Measurements from ENCODE around the gene FLACC1. TPM values are rescaled to one million over a fixed set of nuclear protein-coding genes. Genes with fewer than 3 reads are reported as not detected.

Gene FLACC1
- total and polyA plus RNA-seq, 2 experiments from 2014 or later, result 0.10 to 0.27 TPM

DNA sequence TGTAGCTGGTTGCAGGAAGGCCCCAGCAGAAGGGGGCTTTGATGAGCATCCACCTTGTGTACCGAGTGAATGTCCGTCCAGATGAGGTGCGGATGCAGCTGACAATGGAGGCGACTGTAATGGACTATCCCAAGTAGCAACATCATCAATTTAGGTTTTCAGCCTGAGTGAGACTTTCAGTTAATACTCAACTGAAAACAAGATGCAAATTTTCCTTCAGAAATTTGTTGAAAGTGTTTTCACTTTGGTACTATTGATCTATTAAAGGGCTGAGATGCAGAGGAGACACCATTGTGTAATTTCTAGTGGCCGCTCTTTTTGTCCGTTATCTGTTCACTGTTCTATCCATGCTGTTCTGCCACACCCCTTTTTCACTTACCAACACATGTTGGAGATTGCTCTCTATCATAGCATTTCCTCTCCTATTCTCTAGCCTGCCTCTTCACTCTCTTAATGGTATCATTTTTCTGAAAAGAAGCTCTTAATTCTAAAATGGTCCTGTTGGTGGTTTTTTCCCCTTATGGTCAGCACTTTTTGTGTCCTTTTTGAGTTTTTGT, 108.8 kb downstream of the FLACC1 start:
- no peaks in the 10 kb centered on the region for H3K4me1 Mint-ChIP-seq
- Histone ChIP-seq H3K27me3 (ENCODE audit: insufficient read depth) (no peaks in the 10 kb centered on the region), H3F3A (replicated peaks; ENCODE audit: low read depth) (no peaks in the 10 kb centered on the region), H3K4me3 (no peak overlapping the region), H3K36me3 (ENCODE audit: insufficient read depth) (no peaks in the 10 kb centered on the region), H3K27ac (ENCODE audit: low read depth) (no peak overlapping the region), H3K4me2 (no peak overlapping the region), H3K79me2 (replicated peaks; ENCODE audit: insufficient read depth) (no peaks in the 10 kb centered on the region), H2AFZ (no peak overlapping the region), H3K9me2 (ENCODE audit: insufficient read depth) (no peaks in the 10 kb centered on the region), H3K4me1 (ENCODE audit: insufficient read depth) (no peaks in the 10 kb centered on the region), H4K20me1 (replicated peaks; ENCODE audit: insufficient read depth) (no peaks in the 10 kb centered on the region)
- H3K9me3 Mint-ChIP-seq, result no peaks in the 10 kb centered on the region
- TF ChIP-seq ZNF462 (CRISPR knock-in tag; IDR thresholded peaks at IDR 0.05) (no peak), CTCF (conservative IDR thresholded peaks at IDR 0.05; ENCODE audit: low read depth in 2 of 2) (no peak), NANOG (IDR thresholded peaks at IDR 0.05; ENCODE audit: borderline replicate concordance) (no peak), ETS1 (IDR thresholded peaks at IDR 0.05) (no peak)
- no peak overlapping the region for H3K4me3 Mint-ChIP-seq
- ATAC-seq (no peak), DNase-seq (ENCODE audit: low spot score) (no peak)
- H3K36me3 Mint-ChIP-seq (ENCODE audit: low read depth), result no peaks in the 10 kb centered on the region; the same call in 2 of the 3 replicates
- H3K27ac Mint-ChIP-seq, result no peak overlapping the region
- H3K27me3 Mint-ChIP-seq (ENCODE audit: insufficient read depth, low read depth, poor library complexity), result peaks cover 3% of the 10 kb centered on the region
